Spleen (tissue), 11 donors: ENCODE data around the gene ZFAND5. TPM values are rescaled to one million over a fixed set of nuclear protein-coding genes. Genes with fewer than 3 reads are reported as not detected.

Experiments
- DNase-seq: peaks from one replicate; pipeline ENCODE4 v3.0.0-alpha.2; 2020
- H3K27ac ChIP-seq, 8 donors: fragments of 200-600 bp; sonication (generic) in 7 of 8; 1 replicate in 4 of 8; 2 replicates in 4 of 8; pipeline versions ENCODE4 v1.5.0 to v1.8.0; 2016 to 2021; ENCODE audit warnings: inconsistent platforms in 4 of 8, mild to moderate bottlenecking in 4 of 8, moderate library complexity in 1 of 8
- H3K27me3 ChIP-seq, 7 donors: fragments of 200-600 bp; sonication (generic) in 6 of 7; replicated peaks in 1 of 7; 1 replicate in 4 of 7; 2 replicates in 3 of 7; pipeline versions ENCODE4 v1.5.0 to v1.8.0; 2016 to 2021; ENCODE audit warnings: inconsistent platforms in 3 of 7, mild to moderate bottlenecking in 1 of 7
- H3K36me3 ChIP-seq, 6 donors: fragments of 200-600 bp; sonication (generic) in 5 of 6; 1 replicate in 4 of 6; 2 replicates in 2 of 6; pipeline versions ENCODE4 v1.5.0 to v1.8.0; 2016 to 2021; ENCODE audit warnings: inconsistent platforms in 2 of 6
- H3K4me1 ChIP-seq, 6 donors: fragments of 200-600 bp; sonication (generic) in 5 of 6; 1 replicate in 3 of 6; 2 replicates in 3 of 6; pipeline versions ENCODE4 v1.5.0 to v1.8.0; 2016 to 2021; ENCODE audit warnings: inconsistent platforms in 3 of 6
- H3K4me3 ChIP-seq, 8 donors: fragments of 200-600 bp; sonication (generic) in 7 of 8; 1 replicate in 4 of 8; 2 replicates in 4 of 8; pipeline versions ENCODE4 v1.5.0 to v1.8.0; 2016 to 2021; ENCODE audit warnings: inconsistent platforms in 4 of 8, mild to moderate bottlenecking in 4 of 8, moderate library complexity in 2 of 8
- H3K9me3 ChIP-seq, 8 donors: fragments of 200-600 bp; sonication (generic) in 7 of 8; 1 replicate in 4 of 8; 2 replicates in 4 of 8; pipeline versions ENCODE4 v1.5.0 to v1.8.0; 2016 to 2021; ENCODE audit warnings: inconsistent platforms in 4 of 8
- POLR2A ChIP-seq, 3 donors: fragments of 450-650 bp; IDR thresholded peaks; one replicate each; pipeline ENCODE4 v1.5.1; 2017; ENCODE audit warnings: antibody characterized with exemption in 3 of 3, mild to moderate bottlenecking in 1 of 3
- POLR2AphosphoS5 ChIP-seq, 3 donors: sonication (generic); formaldehyde crosslinking; IDR thresholded peaks; one replicate each; pipeline ENCODE4 v1.5.1; 2017; ENCODE audit warnings: antibody characterized with exemption in 3 of 3
- WGBS, 5 donors: extraction: QIAGEN DNeasy Blood & Tissue Kit in 3 of 5; methylation state at CpG; one replicate each; pipeline versions ENCODE4 v1.1.5 to v1.1.7; 2013 to 2018; 5-methylcytosine and 5-hydroxymethylcytosine counted together
- intact Hi-C: fragments of 100-400 bp; cut with DNase I; formaldehyde crosslinking; loops from one replicate; pipeline ENCODE4 v1.15.0; 2023; ENCODE audit warnings: low total_unique reads
- polyA plus RNA-seq, 3 donors: library from polyadenylated mRNA; stranded (reverse); fragments of 200-250 nt; gene quantifications; one replicate each; pipeline ENCODE4 v1.2.1, GENCODE V29; 2013
- total RNA-seq, 7 donors: library from RNA; depleted of rRNA in 3 of 7; stranded (reverse); fragments of >200 nt in 3 of 7; fragmentation: NEBNext Ultra II Directional in 4 of 7; extraction: Animal tissue kit (Norgen Biotek cat#: 25700) in 4 of 7; gene quantifications; one replicate each; pipeline versions ENCODE4 v1.1.0 to v1.2.1, GENCODE V29; 2016 to 2021
- TF ChIP-seq, protein P1 (sequence below), 11 experiments: fragments of 200-600 bp in 7 of 11; fragments of 450-650 bp in 4 of 11; sonication (generic) in 4 of 11; IDR thresholded peaks in 8 of 11; conservative IDR thresholded peaks in 3 of 11; 1 replicate in 7 of 11; 2 replicates in 4 of 11; pipeline versions ENCODE4 v1.4.0 to v1.8.0; 2016 to 2021; ENCODE audit warnings: antibody characterized with exemption in 11 of 11, inconsistent platforms in 4 of 11, mild to moderate bottlenecking in 1 of 11
- donor health status: healthy with polysubstance abuse.
- donor health status: DM: no; HTN: no; CAD: no; lungs with moderate emphysema.
- donor health status: DM: no; HTN: no; CAD: no.
- donor health status: Bipolar disorder and iron deficiency.
- donor health status: healthy.
- donor health status: DM: no; HTN: no; CAD: no.
- donor health status: DM: yes; HTN: yes; CAD: no.

Gene ZFAND5
- total and polyA plus RNA-seq, 10 donors, result 69.6 to 238 (median 147) TPM

DNA sequence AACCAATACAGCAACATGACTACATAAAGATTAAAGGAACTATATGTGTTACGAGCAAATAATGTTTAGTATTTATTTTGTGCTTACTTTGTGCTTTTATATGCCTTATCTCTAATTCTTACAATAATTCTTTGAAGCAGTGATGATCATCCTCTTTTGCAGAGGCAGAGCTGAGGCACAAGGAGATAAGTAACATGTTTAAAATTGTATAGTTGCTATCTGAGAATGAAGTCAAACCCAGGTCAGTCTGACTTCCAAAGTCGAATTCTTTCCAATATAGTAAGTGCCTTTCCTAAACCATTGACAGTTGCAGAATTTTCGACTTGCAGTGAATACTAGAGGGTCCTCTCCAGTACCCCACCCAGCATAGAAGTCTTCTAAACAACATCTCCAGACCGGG lies 12.0 kb upstream of the ZFAND5 start:
- TF ChIP-seq POLR2A (IDR thresholded peaks at IDR 0.05) (no peak), POLR2AphosphoS5 (IDR thresholded peaks at IDR 0.05) (no peak)
- TF ChIP-seq, protein P1, sequence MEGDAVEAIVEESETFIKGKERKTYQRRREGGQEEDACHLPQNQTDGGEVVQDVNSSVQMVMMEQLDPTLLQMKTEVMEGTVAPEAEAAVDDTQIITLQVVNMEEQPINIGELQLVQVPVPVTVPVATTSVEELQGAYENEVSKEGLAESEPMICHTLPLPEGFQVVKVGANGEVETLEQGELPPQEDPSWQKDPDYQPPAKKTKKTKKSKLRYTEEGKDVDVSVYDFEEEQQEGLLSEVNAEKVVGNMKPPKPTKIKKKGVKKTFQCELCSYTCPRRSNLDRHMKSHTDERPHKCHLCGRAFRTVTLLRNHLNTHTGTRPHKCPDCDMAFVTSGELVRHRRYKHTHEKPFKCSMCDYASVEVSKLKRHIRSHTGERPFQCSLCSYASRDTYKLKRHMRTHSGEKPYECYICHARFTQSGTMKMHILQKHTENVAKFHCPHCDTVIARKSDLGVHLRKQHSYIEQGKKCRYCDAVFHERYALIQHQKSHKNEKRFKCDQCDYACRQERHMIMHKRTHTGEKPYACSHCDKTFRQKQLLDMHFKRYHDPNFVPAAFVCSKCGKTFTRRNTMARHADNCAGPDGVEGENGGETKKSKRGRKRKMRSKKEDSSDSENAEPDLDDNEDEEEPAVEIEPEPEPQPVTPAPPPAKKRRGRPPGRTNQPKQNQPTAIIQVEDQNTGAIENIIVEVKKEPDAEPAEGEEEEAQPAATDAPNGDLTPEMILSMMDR (IDR thresholded peaks at IDR 0.05 in 8 of 11, conservative IDR thresholded peaks at IDR 0.05 in 3 of 11), result no peak
- intact Hi-C loops, result loop anchor here (10.0 kb wide), 1 partner anchor 462 kb away; the partner anchor contains the start of genes ABHD17B and C9orf85
- H3K9me3 ChIP-seq, result no peaks in the 10 kb centered on the region
- H3K27me3 ChIP-seq, result no peaks in the 10 kb centered on the region
- H3K4me3 ChIP-seq, result no peak overlapping the region
- DNase-seq, result no peak
- H3K4me1 ChIP-seq, result no peaks in the 10 kb centered on the region
- no peak overlapping the region for H3K27ac ChIP-seq
- no peaks in the 10 kb centered on the region for H3K36me3 ChIP-seq
- 84 to 92% (median 84%) methylated on average over 4 of the region's 4 CpGs for WGBS, 5 donors

DNA sequence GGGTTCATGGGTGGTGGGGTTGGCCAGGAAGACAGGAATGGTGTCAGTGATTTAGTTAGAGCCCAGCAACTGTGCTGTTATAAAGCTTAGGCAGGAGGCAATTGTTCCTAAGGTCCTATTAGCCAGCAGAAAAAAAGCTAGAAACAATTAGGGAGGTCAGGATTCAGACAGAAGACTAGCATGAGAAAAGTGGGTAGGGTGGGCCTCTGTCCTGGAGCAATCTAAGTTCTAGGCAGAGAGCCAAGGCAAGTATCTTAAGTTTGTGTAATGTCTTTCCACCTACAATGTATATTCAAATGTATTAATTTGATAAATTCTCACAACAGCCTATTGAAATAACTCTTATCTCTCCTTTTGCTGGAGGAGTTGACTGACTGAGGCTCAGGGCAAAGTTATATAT lies 6.1 kb upstream of the ZFAND5 start:
- DNase-seq, result no peak
- no peaks in the 10 kb centered on the region for H3K27me3 ChIP-seq
- intact Hi-C loops, result loop anchor here (10.0 kb wide), 1 partner anchor 456 kb away; the partner anchor contains the start of genes ABHD17B and C9orf85
- no peak for TF ChIP-seq POLR2AphosphoS5 (IDR thresholded peaks at IDR 0.05)
- no peak for TF ChIP-seq POLR2A (IDR thresholded peaks at IDR 0.05)
- TF ChIP-seq, protein P1 (IDR thresholded peaks at IDR 0.05 in 8 of 11, conservative IDR thresholded peaks at IDR 0.05 in 3 of 11), result no peak
- no peak overlapping the region for H3K4me3 ChIP-seq
- H3K27ac ChIP-seq, result no peak overlapping the region
- no peaks in the 10 kb centered on the region for H3K36me3 ChIP-seq
- no peaks in the 10 kb centered on the region for H3K9me3 ChIP-seq
- peaks cover 0 to 7% (median 4%) of the 10 kb centered on the region in 6 donors for H3K4me1 ChIP-seq

DNA sequence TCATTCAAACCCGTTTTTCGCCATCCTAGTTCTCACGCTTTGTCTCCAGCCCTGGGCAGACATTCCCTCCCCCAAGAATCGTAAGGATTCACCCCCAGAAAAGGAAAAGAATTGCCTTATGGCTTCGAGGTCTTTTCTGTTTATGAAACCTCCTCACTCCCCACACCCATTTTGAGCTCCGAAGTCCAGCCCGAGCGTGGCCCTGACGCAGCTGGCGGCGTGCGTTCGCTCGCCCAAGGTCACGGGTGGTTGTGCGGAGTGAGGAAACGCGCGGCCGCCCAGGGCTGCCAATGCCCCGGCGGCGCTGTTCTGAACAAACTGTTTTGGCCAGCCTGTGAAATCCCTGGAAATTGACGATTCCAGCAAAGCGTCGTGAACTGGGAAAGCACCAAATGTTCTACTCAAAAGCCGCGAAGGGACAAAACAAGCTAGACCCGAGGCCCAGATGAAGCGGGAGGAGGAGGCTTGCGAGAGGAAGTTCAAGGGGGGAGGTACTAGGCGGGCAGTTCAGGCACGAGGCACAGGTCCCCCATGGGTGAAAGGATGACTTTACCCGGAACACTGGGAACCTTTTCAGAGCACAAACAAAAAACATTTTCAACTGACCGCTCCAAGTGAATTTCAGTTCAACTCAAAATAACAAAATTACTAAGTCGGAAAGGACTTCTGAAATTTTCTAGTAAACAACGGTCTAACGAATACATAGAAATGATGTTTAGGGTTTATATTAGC lies 683 bp upstream of the ZFAND5 start:
- peaks cover 7 to 43% (median 38%) of the 10 kb centered on the region in 6 donors for H3K4me1 ChIP-seq
- H3K9me3 ChIP-seq, result no peaks in the 10 kb centered on the region
- DNase-seq, result peak; percentile 95
- no peaks in the 10 kb centered on the region for H3K27me3 ChIP-seq
- H3K36me3 ChIP-seq, result peaks cover 0 to 8% (median 0%) of the 10 kb centered on the region in 6 donors
- H3K27ac ChIP-seq, result peak overlapping the region; percentile 99 to 100 (median 100)
- TF ChIP-seq POLR2AphosphoS5 (IDR thresholded peaks at IDR 0.05), result peak in 1 of 3 donors; percentile 2
- no peak for TF ChIP-seq POLR2A (IDR thresholded peaks at IDR 0.05)
- TF ChIP-seq, protein P1 (IDR thresholded peaks at IDR 0.05 in 8 of 11, conservative IDR thresholded peaks at IDR 0.05 in 3 of 11), result peak in 2 of 11 experiments; percentile 20 to 27
- WGBS, 5 donors, result 2 to 6% (median 3%) methylated on average over 32 to 38 of the region's 38 CpGs
- intact Hi-C loops, result no loop called here
- H3K4me3 ChIP-seq, result peak overlapping the region; percentile 53 to 89 (median 78)

DNA sequence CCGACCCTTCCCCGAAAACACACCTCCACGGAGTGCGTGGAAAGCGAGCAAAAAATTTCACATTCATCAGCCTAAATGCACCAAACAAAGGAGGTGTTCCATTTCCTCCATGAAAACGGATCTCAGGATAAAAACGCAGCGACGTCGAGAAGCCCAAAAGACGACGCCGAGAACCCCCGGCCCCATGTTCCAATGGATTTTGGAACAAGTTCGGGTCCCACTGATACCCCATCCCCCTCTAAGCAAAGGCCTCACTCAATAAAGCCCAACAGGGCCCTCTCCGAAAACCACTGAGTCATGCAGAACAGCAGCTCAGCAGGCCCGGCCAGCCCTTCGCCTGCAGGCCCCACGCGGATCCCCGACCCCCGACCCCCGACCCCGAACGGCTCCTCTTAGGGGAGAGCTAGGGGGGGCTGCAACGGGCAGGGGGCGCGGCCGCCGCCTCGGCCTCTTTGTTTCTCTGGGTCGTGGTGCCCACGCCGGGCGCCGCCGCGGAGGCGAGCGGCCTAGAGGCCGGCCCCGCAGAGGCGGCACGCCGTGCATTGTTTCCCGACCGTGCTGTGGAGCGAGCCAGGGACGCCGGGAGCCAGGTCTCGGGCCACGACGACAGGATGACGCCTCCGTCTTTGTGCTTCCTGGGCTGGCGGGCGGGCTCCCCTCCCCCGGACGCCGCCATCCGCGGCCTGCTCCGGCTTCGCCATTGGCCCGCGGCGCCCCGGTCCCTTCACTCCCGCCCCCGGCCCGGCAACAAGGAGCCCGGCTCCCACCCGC lies 915 bp downstream of the ZFAND5 start:
- Histone ChIP-seq H3K9me3 (no peaks in the 10 kb centered on the region), H3K4me1 (peaks cover 20 to 59% (median 54%) of the 10 kb centered on the region in 6 donors), H3K27me3 (no peaks in the 10 kb centered on the region), H3K27ac (peak overlapping the region; percentile 99 to 100 (median 100)), H3K36me3 (peaks cover 0 to 24% (median 15%) of the 10 kb centered on the region in 6 donors), H3K4me3 (peak overlapping the region; percentile 63 to 89 (median 78))
- intact Hi-C loops, result no loop called here
- WGBS, 5 donors, result 1 to 2% (median 1%) methylated on average over 31 to 73 of the region's 73 CpGs
- TF ChIP-seq, protein P1 (IDR thresholded peaks at IDR 0.05 in 8 of 11, conservative IDR thresholded peaks at IDR 0.05 in 3 of 11), result peak in 1 of 11 experiments; percentile 25
- TF ChIP-seq POLR2A (IDR thresholded peaks at IDR 0.05) (peak in 1 of 3 donors; percentile 18), POLR2AphosphoS5 (IDR thresholded peaks at IDR 0.05) (peak; percentile 75 to 78 (median 75))
- DNase-seq, result peak; percentile 95
